Neural progenitor cell (in vitro differentiated cells): ENCODE data around the gene SPDYC. TPM values are rescaled to one million over a fixed set of nuclear protein-coding genes. Genes with fewer than 3 reads are reported as not detected.

Experiments used
- DNase-seq: peaks from one replicate; pipeline ENCODE4 v3.0.0-alpha.2; 2016; ENCODE audit warnings: low spot score
- H2AFZ ChIP-seq: fragments of 200-600 bp; sonication (generic); replicated peaks from 2 replicates; pipeline ENCODE4 v1.6.1; 2016; ENCODE audit warnings: antibody characterized with exemption
- H3F3A ChIP-seq: fragments of 200-600 bp; sonication (generic); 2 replicates; pipeline ENCODE4 v1.6.1; 2016; ENCODE audit warnings: antibody characterized with exemption, low read depth
- H3K27ac ChIP-seq: fragments of 200-600 bp; sonication (generic); 2 replicates; pipeline ENCODE4 v1.5.1; 2016; ENCODE audit warnings: mild to moderate bottlenecking
- H3K27me3 ChIP-seq: fragments of 200-600 bp; sonication (generic); 2 replicates; pipeline ENCODE4 v1.6.1; 2016; ENCODE audit warnings: mild to moderate bottlenecking, moderate library complexity
- H3K36me3 ChIP-seq: fragments of 200-600 bp; sonication (generic); 2 replicates; pipeline ENCODE4 v1.5.1; 2016
- H3K4me1 ChIP-seq: fragments of 200-600 bp; sonication (generic); 2 replicates; pipeline ENCODE4 v1.6.1; 2016; ENCODE audit warnings: mixed run types
- H3K4me2 ChIP-seq: fragments of 200-600 bp; sonication (generic); 2 replicates; pipeline ENCODE4 v1.6.1; 2016
- H3K4me3 ChIP-seq: fragments of 200-600 bp; sonication (generic); 2 replicates; pipeline ENCODE4 v1.5.1; 2016
- H3K79me2 ChIP-seq: fragments of 200-600 bp; sonication (generic); 2 replicates; pipeline ENCODE4 v1.6.1; 2016; ENCODE audit warnings: low read depth
- H3K9ac ChIP-seq: fragments of 200-600 bp; sonication (generic); 2 replicates; pipeline ENCODE4 v1.6.1; 2016
- H3K9me3 ChIP-seq: fragments of 200-600 bp; sonication (generic); 2 replicates; pipeline ENCODE4 v1.5.1; 2016; ENCODE audit warnings: low read depth
- H4K20me1 ChIP-seq: fragments of 200-600 bp; sonication (generic); 2 replicates; pipeline ENCODE4 v1.6.1; 2016; ENCODE audit warnings: low read depth
- H3K27ac Mint-ChIP-seq: 3 replicates; pipeline ENCODE4 v1.8.0; 2021; ENCODE audit warnings: mixed read lengths
- H3K27me3 Mint-ChIP-seq: 2 replicates; pipeline ENCODE4 v1.8.0; 2022; ENCODE audit warnings: low read depth, mild to moderate bottlenecking, inconsistent platforms, moderate library complexity, mixed read lengths; ENCODE audit not compliant: insufficient read depth
- H3K36me3 Mint-ChIP-seq: 3 replicates; pipeline ENCODE4 v1.8.0; 2021; ENCODE audit warnings: mixed read lengths
- H3K4me1 Mint-ChIP-seq: 3 replicates; pipeline ENCODE4 v1.8.0; 2021; ENCODE audit warnings: mixed read lengths
- H3K4me3 Mint-ChIP-seq: 3 replicates; pipeline ENCODE4 v1.8.0; 2021; ENCODE audit warnings: mild to moderate bottlenecking, moderate library complexity, mixed read lengths
- H3K9me3 Mint-ChIP-seq: 3 replicates; pipeline ENCODE4 v1.8.0; 2020; ENCODE audit warnings: mixed read lengths
- EZH2 ChIP-seq: fragments of 200-600 bp; sonication (generic); IDR thresholded peaks from 2 replicates; pipeline ENCODE4 v1.6.1; 2017; ENCODE audit warnings: antibody characterized with exemption, mild to moderate bottlenecking, moderate library complexity
- EZH2phosphoT487 ChIP-seq: fragments of 200-600 bp; sonication (generic); IDR thresholded peaks from 2 replicates; pipeline ENCODE4 v1.6.1; 2017; ENCODE audit warnings: antibody characterized with exemption
- total RNA-seq: library from RNA; depleted of rRNA; stranded (reverse); fragments of >200 nt; gene quantifications from 2 replicates; pipeline ENCODE4 v1.2.3, GENCODE V29; 2015; ENCODE audit warnings: low replicate concordance
- TF ChIP-seq, protein P1 (sequence below): fragments of 200-600 bp; sonication (generic); IDR thresholded peaks from 2 replicates; pipeline ENCODE4 v1.5.1; 2017; ENCODE audit warnings: antibody characterized with exemption, mild to moderate bottlenecking

SPDYC gene
- total RNA-seq, 1 donor from 2014 or later: not detected

DNA sequence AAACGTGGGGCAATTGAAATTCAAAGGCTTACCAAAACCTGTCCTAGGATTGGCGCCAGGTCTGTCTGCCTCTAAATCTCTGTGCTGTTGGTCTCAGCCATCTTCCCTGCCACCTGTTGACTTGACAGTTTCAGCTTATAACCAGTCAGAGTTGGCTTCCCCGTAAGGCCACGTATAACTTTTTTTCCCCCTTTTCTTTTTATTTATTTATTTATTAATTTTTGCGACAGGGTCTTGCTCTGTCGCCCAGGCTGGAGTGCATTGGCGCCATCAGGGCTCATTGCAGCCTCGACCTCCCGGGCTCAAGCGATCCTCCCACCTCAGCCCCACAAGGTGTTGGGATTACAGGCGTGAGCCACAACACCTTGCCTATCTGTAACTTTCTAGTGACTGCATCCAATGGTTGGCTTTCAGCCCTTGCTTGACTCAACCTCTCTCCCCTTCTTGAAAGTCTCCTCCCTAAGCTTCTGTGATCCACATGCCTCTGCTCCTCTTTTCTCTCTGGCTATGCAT is 34.3 kb upstream of the SPDYC start:
- peaks cover 11% of the 10 kb centered on the region for H4K20me1 ChIP-seq
- H3K27ac Mint-ChIP-seq: peak overlapping the region; percentile 100
- peak overlapping the region; percentile 58 for H3K9ac ChIP-seq
- H3K4me3 ChIP-seq: peak overlapping the region; percentile 93
- peaks cover 21% of the 10 kb centered on the region for H3K4me1 Mint-ChIP-seq
- peaks cover 2% of the 10 kb centered on the region for H3K9me3 Mint-ChIP-seq
- H3K27ac ChIP-seq: peak overlapping the region; percentile 75
- peaks cover 11% of the 10 kb centered on the region for H3F3A ChIP-seq
- peaks cover 4% of the 10 kb centered on the region for H3K27me3 Mint-ChIP-seq
- H3K27me3 ChIP-seq: peaks cover 9% of the 10 kb centered on the region
- peak overlapping the region; percentile 98 for H3K4me3 Mint-ChIP-seq
- no peak for DNase-seq
- peaks cover 8% of the 10 kb centered on the region for H3K4me1 ChIP-seq
- TF ChIP-seq, protein P1, sequence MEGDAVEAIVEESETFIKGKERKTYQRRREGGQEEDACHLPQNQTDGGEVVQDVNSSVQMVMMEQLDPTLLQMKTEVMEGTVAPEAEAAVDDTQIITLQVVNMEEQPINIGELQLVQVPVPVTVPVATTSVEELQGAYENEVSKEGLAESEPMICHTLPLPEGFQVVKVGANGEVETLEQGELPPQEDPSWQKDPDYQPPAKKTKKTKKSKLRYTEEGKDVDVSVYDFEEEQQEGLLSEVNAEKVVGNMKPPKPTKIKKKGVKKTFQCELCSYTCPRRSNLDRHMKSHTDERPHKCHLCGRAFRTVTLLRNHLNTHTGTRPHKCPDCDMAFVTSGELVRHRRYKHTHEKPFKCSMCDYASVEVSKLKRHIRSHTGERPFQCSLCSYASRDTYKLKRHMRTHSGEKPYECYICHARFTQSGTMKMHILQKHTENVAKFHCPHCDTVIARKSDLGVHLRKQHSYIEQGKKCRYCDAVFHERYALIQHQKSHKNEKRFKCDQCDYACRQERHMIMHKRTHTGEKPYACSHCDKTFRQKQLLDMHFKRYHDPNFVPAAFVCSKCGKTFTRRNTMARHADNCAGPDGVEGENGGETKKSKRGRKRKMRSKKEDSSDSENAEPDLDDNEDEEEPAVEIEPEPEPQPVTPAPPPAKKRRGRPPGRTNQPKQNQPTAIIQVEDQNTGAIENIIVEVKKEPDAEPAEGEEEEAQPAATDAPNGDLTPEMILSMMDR: no peak
- TF ChIP-seq EZH2 (no peak), EZH2phosphoT487 (no peak)
- H3K4me2 ChIP-seq: peak overlapping the region; percentile 99
- peaks cover 21% of the 10 kb centered on the region for H3K79me2 ChIP-seq
- H3K36me3 ChIP-seq: no peaks in the 10 kb centered on the region
- H2AFZ ChIP-seq: peak overlapping the region; percentile 30
- no peaks in the 10 kb centered on the region for H3K36me3 Mint-ChIP-seq
- no peaks in the 10 kb centered on the region for H3K9me3 ChIP-seq

DNA sequence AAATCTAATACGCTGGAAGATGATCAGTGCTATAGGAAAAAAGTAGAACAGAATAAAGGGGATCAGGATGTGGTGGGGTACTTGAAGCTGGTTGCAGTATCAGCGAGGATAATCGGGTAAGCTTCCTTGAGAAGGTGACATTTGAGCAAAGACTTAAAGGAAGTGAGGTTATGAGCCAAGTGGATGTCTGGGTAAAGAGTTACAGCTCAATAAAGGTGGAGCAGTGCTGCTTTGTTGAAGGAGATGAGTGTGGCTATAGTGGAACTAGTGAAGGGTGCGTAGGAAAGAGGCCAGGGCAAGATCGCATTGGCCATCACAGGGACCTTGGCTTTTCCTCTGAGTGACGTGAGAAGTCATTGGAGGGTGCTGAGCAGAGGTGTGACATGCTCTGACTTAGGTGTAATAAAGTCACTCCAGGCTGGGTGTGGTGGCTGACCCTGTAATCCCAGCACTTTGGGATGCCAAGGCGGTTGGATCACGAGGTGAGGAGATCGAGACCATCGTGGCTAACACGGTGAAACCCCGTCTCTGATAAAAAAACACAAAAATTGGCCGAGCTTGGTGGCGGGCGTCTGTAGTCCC is 33.4 kb upstream of the SPDYC start:
- no peaks in the 10 kb centered on the region for H3K9me3 ChIP-seq
- no peak for DNase-seq
- H3K4me3 ChIP-seq: no peak overlapping the region
- TF ChIP-seq EZH2phosphoT487: no peak
- TF ChIP-seq, protein P1: no peak
- TF ChIP-seq EZH2: no peak
- no peak overlapping the region for H3K27ac ChIP-seq
- H3K36me3 ChIP-seq: no peaks in the 10 kb centered on the region
- H3K27me3 Mint-ChIP-seq: peaks cover 4% of the 10 kb centered on the region
- no peak overlapping the region for H2AFZ ChIP-seq
- peaks cover 18% of the 10 kb centered on the region for H3K27me3 ChIP-seq
- H3F3A ChIP-seq: peaks cover 11% of the 10 kb centered on the region
- H3K79me2 ChIP-seq: peaks cover 21% of the 10 kb centered on the region
- no peak overlapping the region for H3K4me2 ChIP-seq
- peaks cover 21% of the 10 kb centered on the region for H3K4me1 Mint-ChIP-seq
- H3K36me3 Mint-ChIP-seq: no peaks in the 10 kb centered on the region
- H3K9ac ChIP-seq: no peak overlapping the region
- H4K20me1 ChIP-seq: peaks cover 11% of the 10 kb centered on the region
- peaks cover 2% of the 10 kb centered on the region for H3K9me3 Mint-ChIP-seq
- no peak overlapping the region for H3K27ac Mint-ChIP-seq
- H3K4me3 Mint-ChIP-seq: peak overlapping the region; percentile 76
- H3K4me1 ChIP-seq: peaks cover 8% of the 10 kb centered on the region

DNA sequence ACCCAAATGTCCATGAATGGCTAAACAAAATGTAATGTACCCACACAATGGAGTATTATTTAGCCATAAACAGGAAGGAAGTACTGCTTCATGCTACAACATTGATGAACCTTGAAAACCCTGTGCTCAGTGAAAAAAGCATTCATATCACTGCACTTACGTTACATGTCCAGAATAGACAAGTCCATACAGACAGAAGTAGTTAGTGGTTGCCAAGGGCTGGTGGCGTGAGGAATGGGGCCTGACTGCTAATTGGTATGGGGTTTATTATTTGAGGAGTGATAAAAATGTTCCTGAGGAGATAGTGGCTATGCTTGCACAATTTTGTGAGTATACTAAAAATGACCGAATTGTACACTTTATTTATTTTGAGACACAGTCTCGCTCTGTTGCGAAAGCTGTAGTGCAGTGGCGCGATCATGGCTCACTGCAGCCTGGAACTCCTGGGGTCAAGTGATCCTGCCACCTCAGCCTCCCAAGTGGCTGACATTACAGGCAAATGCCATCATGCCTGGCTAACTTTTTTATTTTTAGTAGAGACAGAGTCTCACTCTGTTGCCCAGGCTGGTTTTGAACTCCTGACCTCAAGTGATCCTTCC is 28.0 kb upstream of the SPDYC start:
- H3K9ac ChIP-seq: no peak overlapping the region
- H3K4me2 ChIP-seq: no peak overlapping the region
- H2AFZ ChIP-seq: no peak overlapping the region
- H3K36me3 Mint-ChIP-seq: no peaks in the 10 kb centered on the region
- H3K27ac ChIP-seq: no peak overlapping the region
- peaks cover 22% of the 10 kb centered on the region for H3K27me3 ChIP-seq
- TF ChIP-seq EZH2phosphoT487: no peak
- TF ChIP-seq EZH2: no peak
- TF ChIP-seq, protein P1: no peak
- H3K4me3 Mint-ChIP-seq: no peak overlapping the region
- H3K4me1 Mint-ChIP-seq: no peaks in the 10 kb centered on the region
- no peaks in the 10 kb centered on the region for H3K36me3 ChIP-seq
- H4K20me1 ChIP-seq: no peaks in the 10 kb centered on the region
- H3K27ac Mint-ChIP-seq: no peak overlapping the region
- no peaks in the 10 kb centered on the region for H3K9me3 ChIP-seq
- DNase-seq: no peak
- H3K9me3 Mint-ChIP-seq: peaks cover 10% of the 10 kb centered on the region
- no peak overlapping the region for H3K4me3 ChIP-seq
- H3F3A ChIP-seq: no peaks in the 10 kb centered on the region
- peaks cover 6% of the 10 kb centered on the region for H3K27me3 Mint-ChIP-seq
- no peaks in the 10 kb centered on the region for H3K4me1 ChIP-seq
- no peaks in the 10 kb centered on the region for H3K79me2 ChIP-seq
